ENCODE measurements around the gene TMEM184A.

Gene TMEM184A

DNA sequence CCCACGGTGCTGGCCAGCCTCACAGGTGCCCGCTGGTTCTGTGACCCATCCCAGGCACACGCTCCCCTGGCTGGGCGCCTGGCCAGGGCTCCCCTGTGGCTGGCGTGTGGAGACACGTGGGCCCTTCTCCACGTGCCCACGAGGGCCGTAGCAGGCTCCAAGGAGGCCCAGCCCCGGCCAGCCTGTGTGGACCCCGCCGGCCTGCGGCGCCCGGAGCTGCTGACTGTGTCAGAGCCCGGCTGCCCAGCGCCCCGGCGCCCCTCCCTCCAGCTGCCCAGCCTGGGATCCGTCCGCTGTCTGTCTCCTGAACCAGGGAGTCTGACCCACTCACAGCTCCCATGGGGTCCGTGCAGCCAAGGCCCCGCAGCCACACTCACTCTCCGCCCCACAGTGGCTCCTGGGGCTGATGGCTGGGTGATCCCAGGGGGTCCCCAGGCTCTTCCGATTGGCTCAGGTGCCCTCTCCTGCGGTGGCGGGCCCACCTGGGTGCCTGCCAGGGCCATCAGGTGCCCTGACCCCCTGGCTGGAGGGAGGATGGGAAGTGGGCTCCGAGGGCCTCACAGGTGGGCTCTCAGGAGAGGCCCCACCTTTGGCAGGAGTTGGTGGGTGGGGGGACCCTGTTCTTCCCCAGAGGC lies 9.6 kb downstream of the TMEM184A start:
- TF ChIP-seq CREB1 (IDR thresholded peaks at IDR 0.05; ENCODE audit: low read depth) (no peak), MAX (IDR thresholded peaks at IDR 0.05) (no peak), TCF12 (IDR thresholded peaks at IDR 0.05; ENCODE audit: low read depth) (no peak)
- TF ChIP-seq, protein P1, sequence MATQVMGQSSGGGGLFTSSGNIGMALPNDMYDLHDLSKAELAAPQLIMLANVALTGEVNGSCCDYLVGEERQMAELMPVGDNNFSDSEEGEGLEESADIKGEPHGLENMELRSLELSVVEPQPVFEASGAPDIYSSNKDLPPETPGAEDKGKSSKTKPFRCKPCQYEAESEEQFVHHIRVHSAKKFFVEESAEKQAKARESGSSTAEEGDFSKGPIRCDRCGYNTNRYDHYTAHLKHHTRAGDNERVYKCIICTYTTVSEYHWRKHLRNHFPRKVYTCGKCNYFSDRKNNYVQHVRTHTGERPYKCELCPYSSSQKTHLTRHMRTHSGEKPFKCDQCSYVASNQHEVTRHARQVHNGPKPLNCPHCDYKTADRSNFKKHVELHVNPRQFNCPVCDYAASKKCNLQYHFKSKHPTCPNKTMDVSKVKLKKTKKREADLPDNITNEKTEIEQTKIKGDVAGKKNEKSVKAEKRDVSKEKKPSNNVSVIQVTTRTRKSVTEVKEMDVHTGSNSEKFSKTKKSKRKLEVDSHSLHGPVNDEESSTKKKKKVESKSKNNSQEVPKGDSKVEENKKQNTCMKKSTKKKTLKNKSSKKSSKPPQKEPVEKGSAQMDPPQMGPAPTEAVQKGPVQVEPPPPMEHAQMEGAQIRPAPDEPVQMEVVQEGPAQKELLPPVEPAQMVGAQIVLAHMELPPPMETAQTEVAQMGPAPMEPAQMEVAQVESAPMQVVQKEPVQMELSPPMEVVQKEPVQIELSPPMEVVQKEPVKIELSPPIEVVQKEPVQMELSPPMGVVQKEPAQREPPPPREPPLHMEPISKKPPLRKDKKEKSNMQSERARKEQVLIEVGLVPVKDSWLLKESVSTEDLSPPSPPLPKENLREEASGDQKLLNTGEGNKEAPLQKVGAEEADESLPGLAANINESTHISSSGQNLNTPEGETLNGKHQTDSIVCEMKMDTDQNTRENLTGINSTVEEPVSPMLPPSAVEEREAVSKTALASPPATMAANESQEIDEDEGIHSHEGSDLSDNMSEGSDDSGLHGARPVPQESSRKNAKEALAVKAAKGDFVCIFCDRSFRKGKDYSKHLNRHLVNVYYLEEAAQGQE (IDR thresholded peaks at IDR 0.05; ENCODE audit: low read depth): no peak

DNA sequence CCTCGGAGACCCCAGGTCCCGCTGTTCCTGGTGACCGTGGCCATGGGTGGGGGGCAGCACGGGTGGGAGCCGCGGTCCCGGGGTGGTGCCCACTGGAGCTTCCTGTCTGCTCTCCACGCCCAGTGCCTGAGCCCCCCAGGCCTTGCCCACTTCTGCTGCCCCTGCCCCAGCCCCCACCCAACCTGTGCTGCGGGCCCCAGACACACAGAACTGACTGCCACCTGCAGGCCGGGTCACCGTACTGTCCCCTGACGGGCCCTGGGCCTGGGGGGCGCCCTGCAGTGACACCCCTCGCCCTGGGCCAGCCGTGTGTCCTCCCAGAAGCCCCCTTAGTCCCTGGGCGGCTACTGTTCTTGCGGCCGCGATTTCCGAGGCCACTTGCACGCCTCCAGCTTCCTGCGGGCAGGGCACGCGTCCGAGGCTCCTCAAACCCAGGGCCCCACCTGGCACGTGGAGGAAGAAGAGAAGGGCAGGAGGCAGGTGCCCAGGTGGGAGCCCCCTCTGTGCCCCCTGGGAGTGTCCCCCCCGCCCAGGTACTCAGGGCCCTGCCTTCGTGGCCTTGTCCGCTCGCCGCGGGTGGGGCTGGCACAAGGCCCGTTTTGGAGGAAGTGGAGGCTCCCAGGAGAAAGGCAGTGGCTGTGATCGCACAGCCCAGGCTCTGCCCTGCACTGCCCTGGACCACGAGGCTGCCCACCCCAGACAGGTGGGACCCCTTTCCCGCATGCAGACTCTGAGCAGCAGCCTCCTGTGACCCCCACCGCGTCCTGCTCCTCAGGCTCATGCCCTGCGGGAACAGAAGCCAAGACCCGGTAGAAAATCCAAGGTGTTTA lies 10.4 kb downstream of the TMEM184A start:
- peak; percentile 5; the same call in 1 of the 2 replicates for TF ChIP-seq RAD21 (IDR thresholded peaks at IDR 0.05; ENCODE audit: low read depth)
- no peak for TF ChIP-seq ZBTB7A (IDR thresholded peaks at IDR 0.05; ENCODE audit: low read depth)
- TF ChIP-seq NFIC (IDR thresholded peaks at IDR 0.05): no peak
- no peak for TF ChIP-seq MAX (IDR thresholded peaks at IDR 0.05)

- TF ChIP-seq EGR1 (IDR thresholded peaks at IDR 0.05) (no peak), FOXM1 (IDR thresholded peaks at IDR 0.05; ENCODE audit: borderline replicate concordance, low read depth) (no peak), MAX (IDR thresholded peaks at IDR 0.05) (no peak), CEBPB (IDR thresholded peaks at IDR 0.05) (no peak)
These were observed 11.0 kb downstream of the TMEM184A start for GRCh38 chr7:1544896-1545416.

DNA sequence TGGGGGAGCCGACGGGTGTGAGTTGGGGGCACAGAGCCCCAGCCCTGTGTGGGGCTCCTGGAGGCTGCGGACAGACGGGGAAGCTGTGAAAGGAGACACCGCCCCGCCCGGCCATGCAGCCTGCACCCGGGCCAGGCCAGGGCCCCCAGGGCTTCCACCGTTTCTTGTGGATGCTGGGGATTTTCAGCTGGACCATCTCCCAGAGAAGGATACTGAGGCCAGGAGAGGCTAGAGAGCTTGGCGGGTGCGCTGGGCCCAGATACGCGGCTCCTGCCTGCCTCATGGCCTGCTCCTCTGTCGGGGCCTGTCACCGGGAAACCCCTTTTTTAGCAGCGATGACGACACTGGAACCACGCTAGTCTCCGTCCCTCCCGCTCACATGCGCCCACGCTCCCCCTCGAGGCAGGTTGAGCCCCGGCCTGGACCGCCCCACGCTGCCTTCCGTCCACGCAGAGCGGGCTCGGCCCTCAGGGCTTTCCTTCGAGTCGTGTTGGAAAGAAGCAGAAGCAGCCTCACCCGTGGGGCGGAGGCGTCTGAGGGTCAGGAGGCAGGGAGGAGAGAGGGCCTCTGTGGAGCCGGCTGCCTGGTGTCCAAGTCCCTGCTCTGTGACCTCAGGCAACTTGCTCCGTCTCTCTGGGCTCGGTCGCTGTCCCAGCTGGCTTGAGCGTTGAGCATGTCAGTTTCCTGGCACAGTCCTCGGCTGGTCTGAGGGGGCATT lies 11.7 kb downstream of the TMEM184A start:
- TF ChIP-seq CEBPB (IDR thresholded peaks at IDR 0.05) (no peak), USF1 (IDR thresholded peaks at IDR 0.05) (no peak), CREB1 (IDR thresholded peaks at IDR 0.05; ENCODE audit: low read depth) (no peak), EP300 (IDR thresholded peaks at IDR 0.05; ENCODE audit: borderline replicate concordance) (no peak), FOXM1 (IDR thresholded peaks at IDR 0.05; ENCODE audit: borderline replicate concordance, low read depth) (no peak), YY1 (IDR thresholded peaks at IDR 0.05; ENCODE audit: low read depth) (no peak), RAD21 (IDR thresholded peaks at IDR 0.05; ENCODE audit: low read depth) (no peak), EGR1 (IDR thresholded peaks at IDR 0.05) (no peak), NFIC (IDR thresholded peaks at IDR 0.05) (no peak), TEAD4 (IDR thresholded peaks at IDR 0.05) (no peak), MAX (IDR thresholded peaks at IDR 0.05) (no peak), ZBTB7A (IDR thresholded peaks at IDR 0.05; ENCODE audit: low read depth) (no peak), TAF1 (IDR thresholded peaks at IDR 0.05; ENCODE audit: low read depth) (no peak), TCF12 (IDR thresholded peaks at IDR 0.05; ENCODE audit: low read depth) (no peak)
- TF ChIP-seq, protein P1 (IDR thresholded peaks at IDR 0.05; ENCODE audit: low read depth): no peak

- no peak for TF ChIP-seq MAX (IDR thresholded peaks at IDR 0.05)
- TF ChIP-seq YY1 (IDR thresholded peaks at IDR 0.05; ENCODE audit: low read depth): no peak
- no peak for TF ChIP-seq TAF1 (IDR thresholded peaks at IDR 0.05; ENCODE audit: low read depth)
- TF ChIP-seq ZBTB7A (IDR thresholded peaks at IDR 0.05; ENCODE audit: low read depth): no peak
- TF ChIP-seq USF1 (IDR thresholded peaks at IDR 0.05): no peak
- no peak for TF ChIP-seq EGR1 (IDR thresholded peaks at IDR 0.05)
- no peak for TF ChIP-seq TEAD4 (IDR thresholded peaks at IDR 0.05)
- TF ChIP-seq TCF12 (IDR thresholded peaks at IDR 0.05; ENCODE audit: low read depth): no peak
- TF ChIP-seq CREB1 (IDR thresholded peaks at IDR 0.05; ENCODE audit: low read depth): no peak
- no peak for TF ChIP-seq NFIC (IDR thresholded peaks at IDR 0.05)
- no peak for TF ChIP-seq EP300 (IDR thresholded peaks at IDR 0.05; ENCODE audit: borderline replicate concordance)
- no peak for TF ChIP-seq CEBPB (IDR thresholded peaks at IDR 0.05)
- TF ChIP-seq, protein P1 (IDR thresholded peaks at IDR 0.05; ENCODE audit: low read depth): no peak
- TF ChIP-seq FOXM1 (IDR thresholded peaks at IDR 0.05; ENCODE audit: borderline replicate concordance, low read depth): no peak
- TF ChIP-seq RAD21 (IDR thresholded peaks at IDR 0.05; ENCODE audit: low read depth): no peak
These were observed 12.2 kb downstream of the TMEM184A start for GRCh38 chr7:1543826-1544177.

Data from Ishikawa (cell line).